SH-SY5Y (cell line): Measurements from ENCODE around the gene IL20RA.

Experiments used
- GATA2 ChIP-seq: IDR thresholded peaks from 2 replicates; pipeline ENCODE4 v1.6.1; 2011; ENCODE audit warnings: mild to moderate bottlenecking, low read depth, low read length
- GATA3 ChIP-seq: IDR thresholded peaks from 2 replicates; pipeline ENCODE4 v1.6.1; 2011; ENCODE audit warnings: low read depth, mild to moderate bottlenecking, low read length, moderate library complexity

DNA sequence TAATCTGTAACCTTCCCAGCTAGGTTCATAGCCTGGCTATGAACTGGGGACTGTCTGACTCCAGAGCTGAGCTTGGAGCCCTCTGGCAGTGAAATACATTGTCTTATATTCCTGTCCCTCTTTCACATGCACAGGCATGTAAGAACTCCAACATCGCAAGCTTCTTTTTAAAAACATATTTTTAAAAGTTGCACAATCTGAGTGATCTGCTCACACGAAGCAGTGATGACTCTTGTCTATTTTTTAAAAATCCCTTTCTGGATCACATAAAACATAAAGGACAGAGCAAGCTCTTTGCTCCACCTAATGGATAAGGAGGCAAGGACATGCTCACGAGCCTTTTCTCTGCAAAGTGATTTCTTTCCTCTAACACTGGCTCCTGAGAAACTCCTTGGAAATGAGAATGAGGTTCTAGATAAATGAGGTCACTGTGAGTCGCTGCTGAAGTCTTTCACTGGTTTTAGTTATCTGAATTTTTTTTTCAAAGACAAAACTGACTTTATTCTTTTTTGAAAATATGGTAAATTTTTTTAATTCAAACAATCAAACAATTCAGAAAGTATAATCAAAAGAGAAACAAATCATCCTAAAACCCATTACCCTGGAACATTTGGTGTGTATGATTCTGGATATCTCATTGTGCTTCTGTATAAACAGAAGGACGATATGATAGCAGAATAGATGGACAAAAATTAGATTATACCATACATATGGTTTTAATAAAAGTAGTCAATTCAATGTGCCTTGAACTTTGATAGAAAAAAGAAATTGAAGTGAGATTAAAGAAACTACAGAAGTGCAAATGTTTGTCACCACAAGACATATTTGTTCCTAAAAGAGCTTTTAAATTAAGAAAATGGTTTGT is 30.8 kb downstream of the IL20RA start:
- TF ChIP-seq GATA3 (no peak), GATA2 (no peak)
